Endothelial cell of umbilical vein (primary cell): Measurements from ENCODE around the gene UCKL1. TPM values are rescaled to one million over a fixed set of nuclear protein-coding genes. Genes with fewer than 3 reads are reported as not detected.
A peak's percentile ranks its signal among the peaks of the same experiment; 100 is the strongest.

ENCODE experiments used
- BruUV-seq: library from RNA; stranded (reverse); fragments of 400-500 nt; replicated peaks from 2 replicates; lab custom pipeline; 2021; lab: Mats Ljungman, UMichigan
- CTCF ChIA-PET: fragments of 300-600, 350-600 bp; sonication (Branson Sonifier 250); formaldehyde crosslinking; loops from one replicate; lab custom pipeline; 2021; ENCODE audit warnings: antibody characterized with exemption, inconsistent platforms; lab: Charles Lee
- POLR2A ChIA-PET: fragments of 300-600, 350-600 bp; sonication (Branson Sonifier 250); formaldehyde crosslinking; loops from one replicate; lab custom pipeline; 2021; ENCODE audit warnings: antibody characterized with exemption, inconsistent platforms; lab: Charles Lee
- DNase-seq: peaks from one replicate; pipeline ENCODE4 v3.0.0-alpha.2; 2011; ENCODE audit warnings: low read depth, low spot score
- FAIRE-seq: peaks from 2 replicates; lab custom pipeline; 2011; peaks lifted over from hg19 to GRCh38; lab: Jason Lieb, UNC
- H2AFZ ChIP-seq: 2 replicates; pipeline ENCODE4 v1.6.0; 2012; ENCODE audit warnings: low read depth, low read length, control low read depth, inconsistent platforms
- H3K27ac ChIP-seq: 2 replicates; pipeline ENCODE4 v1.5.1; 2011; ENCODE audit warnings: low read depth, mild to moderate bottlenecking, control low read depth, low read length, moderate library complexity; ENCODE audit not compliant: insufficient read depth
- H3K27me3 ChIP-seq, 2 experiments: 2 replicates each; pipeline versions ENCODE4 v1.6.0 to v1.6.1; 2011; ENCODE audit warnings: low read length in 2 of 2, mixed read lengths in 1 of 2; ENCODE audit not compliant: control insufficient read depth in 2 of 2, insufficient read depth in 2 of 2
- H3K36me3 ChIP-seq, 2 experiments: 2 replicates in 1 of 2; 3 replicates in 1 of 2; pipeline ENCODE4 v1.5.1; 2011; ENCODE audit warnings: low read length in 2 of 2, mild to moderate bottlenecking in 1 of 2, moderate library complexity in 1 of 2; ENCODE audit not compliant: control insufficient read depth in 2 of 2, insufficient read depth in 2 of 2; ENCODE audit errors: extremely low read depth in 1 of 2
- H3K4me1 ChIP-seq: 3 replicates; pipeline ENCODE4 v1.5.1; 2011; ENCODE audit warnings: mild to moderate bottlenecking, low read length; ENCODE audit not compliant: control insufficient read depth, insufficient read depth; ENCODE audit errors: extremely low read depth
- H3K4me2 ChIP-seq: 2 replicates; pipeline ENCODE4 v1.6.1; 2011; ENCODE audit warnings: low read length, control low read depth, mixed read lengths; ENCODE audit not compliant: insufficient read depth
- H3K4me3 ChIP-seq, 3 experiments: fragments of 200-600 bp in 1 of 3; sonication (generic), shearing (Covaris generic) in 1 of 3; replicated peaks in 1 of 3; 2 replicates each; pipeline ENCODE4 v1.5.1; 2011 to 2016; ENCODE audit warnings: control low read depth in 3 of 3, low read length in 3 of 3, mild to moderate bottlenecking in 2 of 3, inconsistent platforms in 1 of 3, low read depth in 1 of 3, moderate library complexity in 1 of 3; ENCODE audit not compliant: insufficient read depth in 1 of 3
- H3K79me2 ChIP-seq: 2 replicates; pipeline ENCODE4 v1.6.0; 2012; ENCODE audit warnings: low read length, inconsistent platforms; ENCODE audit not compliant: control insufficient read depth, insufficient read depth
- H3K9ac ChIP-seq: replicated peaks from 2 replicates; pipeline ENCODE3; 2011; ENCODE audit warnings: low read length, control low read depth; ENCODE audit not compliant: insufficient read depth; ENCODE audit errors: extremely low read depth
- H3K9me1 ChIP-seq: replicated peaks from 3 replicates; pipeline ENCODE4 v1.6.0; 2011; ENCODE audit warnings: mild to moderate bottlenecking, low read length; ENCODE audit not compliant: control insufficient read depth, insufficient read depth; ENCODE audit errors: extremely low read depth
- H3K9me3 ChIP-seq: replicated peaks from 2 replicates; pipeline ENCODE4 v1.5.1; 2012; ENCODE audit warnings: low read length, inconsistent platforms; ENCODE audit not compliant: control insufficient read depth, insufficient read depth
- H4K20me1 ChIP-seq: replicated peaks from 2 replicates; pipeline ENCODE3; 2011; ENCODE audit warnings: mild to moderate bottlenecking, low read length; ENCODE audit not compliant: control insufficient read depth, insufficient read depth; ENCODE audit errors: extremely low read depth
- CTCF ChIP-seq, 2 donors: IDR thresholded peaks; 1 replicate in 1 of 2; 2 replicates in 1 of 2; pipeline ENCODE4 v1.5.1; 2011; ENCODE audit warnings: low read length in 2 of 2, mild to moderate bottlenecking in 2 of 2, moderate library complexity in 2 of 2, control low read depth in 1 of 2, inconsistent platforms in 1 of 2, low read depth in 1 of 2; ENCODE audit not compliant: insufficient read depth in 1 of 2; ENCODE audit errors: extremely low read depth in 1 of 2
- FOS ChIP-seq: IDR thresholded peaks from 2 replicates; pipeline ENCODE4 v1.6.1; 2011; ENCODE audit warnings: mild to moderate bottlenecking, low read length, moderate library complexity, borderline replicate concordance; ENCODE audit not compliant: insufficient read depth
- GATA2 ChIP-seq: IDR thresholded peaks from 2 replicates; pipeline ENCODE4 v1.7.0; 2011; ENCODE audit warnings: low read depth, mild to moderate bottlenecking, moderate library complexity, mixed read lengths, low read length; ENCODE audit not compliant: insufficient read length, insufficient read depth
- MAX ChIP-seq: IDR thresholded peaks from 2 replicates; pipeline ENCODE4 v1.6.1; 2011; ENCODE audit not compliant: insufficient read depth, insufficient read length
- MYC ChIP-seq: IDR thresholded peaks from one replicate; pipeline ENCODE4 v1.6.1; 2011; ENCODE audit warnings: mild to moderate bottlenecking, low read depth, low read length
- POLR2A ChIP-seq: IDR thresholded peaks from 2 replicates; pipeline ENCODE4 v1.6.1; 2012; ENCODE audit warnings: low read depth, mild to moderate bottlenecking, control low read depth, low read length
- POLR2AphosphoS5 ChIP-seq: IDR thresholded peaks from 2 replicates; pipeline ENCODE4 v1.6.1; 2012; ENCODE audit warnings: low read depth, mild to moderate bottlenecking, control low read depth, low read length, moderate library complexity; ENCODE audit not compliant: insufficient read depth
- dilution Hi-C: fragments of 300-500 bp; cut with MboI; formaldehyde crosslinking; loops from one replicate; pipeline ENCODE4 v1.15.0; 2019; ENCODE audit warnings: low sequenced_read_pairs; ENCODE audit not compliant: extremely low pct_ligation_motif_present
- intact Hi-C: fragments of 100-400 bp; cut with micrococcal nuclease; formaldehyde crosslinking; loops from one replicate; pipeline ENCODE4 v1.10.0; 2022
- polyA plus RNA-seq, 4 experiments: library from polyadenylated mRNA; depleted of rRNA in 3 of 4; stranded (reverse) in 3 of 4; unstranded in 1 of 4; fragments of >200 nt; gene quantifications; 2 replicates each; pipeline versions ENCODE4 v1.2.1 to v1.2.3, GENCODE V29; 2011 to 2012; ENCODE audit warnings: missing spikeins in 1 of 4
- total RNA-seq: library from RNA; stranded (reverse); gene quantifications from 2 replicates; pipeline ENCODE4 v1.2.3, GENCODE V29; 2021

UCKL1 gene
- total and polyA plus RNA-seq, 2 donors (not counting 3 experiments of a cell fraction or from before 2014, with no cell fraction given) = 51.1 to 78.8 TPM

- POLR2A ChIA-PET = interaction anchor here (0.6 to 1.8 kb wide), 5 partner anchors 34 to 436 kb away, joined by 3 to 9 read pairs (median 4); partner anchors contain the start of genes HELZ2, TCEA2 and TPD52L2
- H3K4me1 ChIP-seq = peaks cover 23% of the 10 kb centered on the region
- H3K9ac ChIP-seq = no peak overlapping the region
- H2AFZ ChIP-seq = peak overlapping the region; percentile 83
- H3K27ac ChIP-seq = no peak overlapping the region
- no peaks in the 10 kb centered on the region for H4K20me1 ChIP-seq
- H3K4me3 ChIP-seq = peak overlapping the region in 2 of 3 experiments; percentile 7 to 35
- CTCF ChIA-PET = interaction anchor here (0.6 to 3.3 kb wide), 49 partner anchors 9 to 664 kb away, joined by 3 to 89 read pairs (median 5); partner anchors contain the start of genes ARFRP1, DNAJC5, GMEB2 and LKAAEAR1
- no peaks in the 10 kb centered on the region for H3K9me1 ChIP-seq
- no peak for TF ChIP-seq GATA2
- TF ChIP-seq FOS = no peak
- TF ChIP-seq MYC = no peak
- peak; percentile 74 for TF ChIP-seq POLR2AphosphoS5
- TF ChIP-seq MAX = peak; percentile 34
- peak; percentile 99 for TF ChIP-seq CTCF (IDR thresholded peaks at IDR 0.05; ENCODE audit: extremely low read depth in 1 of 2, insufficient read depth in 1 of 2, low read depth in 1 of 2, low read length in 2 of 2)
- peak; percentile 63 for TF ChIP-seq POLR2A
- H3K9me3 ChIP-seq = no peaks in the 10 kb centered on the region
- no peaks in the 10 kb centered on the region for H3K36me3 ChIP-seq
- peak overlapping the region; percentile 68 for H3K4me2 ChIP-seq
- intact Hi-C loops (loop anchor here (1.0 to 2.0 kb wide), 6 partner anchors 65 to 477 kb away; partner anchors contain the start of gene TPD52L2), dilution Hi-C loops (no loop called here)
- peak; percentile 87 for DNase-seq
- peak; percentile 92 for FAIRE-seq
- no peaks in the 10 kb centered on the region for H3K27me3 ChIP-seq
- peaks cover 3% of the 10 kb centered on the region for H3K79me2 ChIP-seq
- no TSS peak for BruUV-seq
Observed at GRCh38 chr20:63973636-63974401, 17.6 kb upstream of the UCKL1 start.
